DMS114 treated with DMSO at 0.1 percent for 48 hours (cell line): ENCODE results near the gene SRXN1.
"Not testable (repeated sequence)": the region's sequence is repeated elsewhere in the genome, so short reads cannot be mapped to it uniquely, and the experiment has no call there.

ENCODE experiments used
- DNase-seq: peaks from one replicate; lab custom pipeline; 2025; ENCODE audit not compliant: unreplicated experiment; lab: John Stamatoyannopoulos, UW

The SRXN1 gene

DNA sequence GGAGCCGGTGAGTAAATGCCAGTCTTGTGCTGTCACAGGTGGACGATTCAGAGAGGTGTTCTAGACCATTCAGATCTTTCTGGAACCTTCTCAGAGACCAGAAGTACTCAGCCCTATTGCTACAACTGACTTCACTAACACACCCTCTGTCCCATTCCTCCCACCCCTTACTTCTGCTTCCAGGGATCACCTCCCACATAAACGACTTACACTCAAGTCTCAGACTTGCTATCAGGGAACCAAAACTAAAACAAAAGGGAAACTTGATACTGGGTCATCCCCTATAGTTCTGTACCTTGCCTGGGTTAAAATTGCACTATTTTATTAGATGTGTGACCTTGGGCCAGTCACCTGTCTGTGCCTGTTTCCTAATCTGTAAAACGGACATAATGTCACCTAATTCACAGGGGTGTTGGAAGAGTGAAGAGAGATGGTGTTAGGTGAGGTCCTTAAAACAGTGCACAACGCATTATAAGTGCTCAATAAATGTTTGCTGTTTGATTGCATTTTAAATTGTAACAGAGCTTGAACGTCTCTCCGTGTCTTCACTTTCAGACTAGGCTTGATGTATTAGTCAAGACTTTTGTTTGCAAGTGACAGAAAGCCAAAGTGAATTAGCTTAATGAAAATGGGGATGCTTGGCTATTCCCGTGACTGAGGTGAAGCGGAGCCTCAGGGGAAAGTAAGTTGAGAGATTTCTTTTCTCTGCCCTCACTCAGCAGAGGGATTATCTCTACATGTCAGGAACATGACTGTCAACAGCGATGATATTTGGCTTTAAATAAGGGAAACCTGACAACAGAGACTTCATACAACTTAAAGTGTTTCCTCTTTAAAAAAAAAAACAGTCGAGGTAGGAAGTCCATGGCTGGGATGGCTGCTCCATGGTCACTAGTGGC, 3.0 kb upstream of the SRXN1 start:
- DNase-seq = no peak

DNA sequence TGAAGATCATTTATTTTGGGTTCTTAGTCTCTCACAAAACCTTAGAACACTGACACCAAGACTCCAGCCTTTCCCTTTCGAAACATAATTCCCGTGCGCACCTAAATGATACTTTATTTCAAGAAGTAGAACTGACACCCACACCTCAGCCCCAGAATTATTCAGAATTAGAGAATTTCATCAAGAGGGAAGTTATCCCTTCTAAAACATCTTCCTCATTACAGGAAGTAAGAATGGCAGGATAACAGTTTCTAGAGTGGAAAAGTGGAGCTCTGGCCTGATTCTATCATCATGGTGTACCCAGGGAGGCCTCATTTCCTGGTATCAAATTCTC, 1.4 kb upstream of the SRXN1 start:
- no peak for DNase-seq

DNA sequence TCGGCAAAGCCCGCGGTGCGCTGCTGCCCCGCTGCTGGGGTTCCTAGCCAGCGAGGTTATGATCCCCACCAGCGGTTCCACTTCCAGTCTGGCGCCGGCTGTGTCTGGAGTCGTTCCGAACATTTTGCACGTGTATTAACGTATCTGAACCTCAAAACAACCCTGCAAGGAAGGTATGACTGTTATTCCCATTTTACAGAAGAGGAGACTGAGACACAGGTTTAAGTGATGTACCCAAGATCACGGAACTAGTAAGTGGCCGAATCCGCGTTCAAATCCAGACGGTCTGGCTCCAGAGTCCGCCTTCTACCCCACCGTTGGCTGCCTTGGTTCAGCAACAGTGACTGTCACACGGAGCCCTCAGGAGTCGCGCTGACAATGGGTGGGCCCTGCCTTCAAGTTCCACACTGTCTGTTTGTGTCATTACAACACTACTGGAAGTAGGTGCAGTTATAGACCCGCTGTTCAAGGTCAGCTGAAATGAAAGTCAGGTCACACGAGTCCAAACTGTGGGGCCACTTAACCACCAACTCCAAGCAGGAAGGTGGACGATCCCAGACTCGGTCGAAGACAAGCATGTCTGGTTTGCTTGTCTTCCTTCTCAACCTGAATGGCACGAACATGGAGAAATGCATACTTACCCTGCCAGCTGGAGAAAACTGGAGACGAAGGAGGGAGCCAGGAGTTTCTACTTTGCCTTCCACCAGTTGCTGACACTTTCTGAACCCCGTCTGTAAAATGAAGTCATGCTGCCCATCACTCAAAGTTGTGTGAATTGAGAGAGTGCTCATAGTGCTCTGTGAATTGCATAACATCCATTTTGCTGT, 803 bp upstream of the SRXN1 start:
- DNase-seq = no peak

DNA sequence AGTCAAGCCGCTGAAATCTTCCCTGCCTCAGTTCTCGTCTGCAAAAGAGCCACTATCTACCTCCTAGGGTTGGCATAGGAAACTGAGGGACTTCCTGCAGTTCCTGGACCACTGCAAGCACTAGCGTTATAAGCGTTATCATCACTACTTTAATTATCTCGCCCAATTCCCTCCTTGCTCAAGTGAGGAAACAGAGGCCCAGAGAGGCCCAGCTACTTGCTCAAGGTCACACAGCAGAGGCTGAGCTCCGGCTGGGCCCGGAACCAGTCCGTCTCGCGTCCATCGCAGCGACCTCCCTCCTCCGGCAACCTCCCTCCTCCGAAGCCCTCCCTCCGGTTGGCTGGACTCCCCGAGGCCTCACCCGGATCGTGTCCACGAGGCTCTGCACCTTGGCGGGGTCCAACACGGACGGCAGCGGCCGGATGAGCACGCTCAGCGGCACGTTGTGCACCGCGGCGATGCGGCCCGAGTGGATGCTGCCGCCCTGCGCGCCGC, 338 bp downstream of the SRXN1 start:
- no peak for DNase-seq

DNA sequence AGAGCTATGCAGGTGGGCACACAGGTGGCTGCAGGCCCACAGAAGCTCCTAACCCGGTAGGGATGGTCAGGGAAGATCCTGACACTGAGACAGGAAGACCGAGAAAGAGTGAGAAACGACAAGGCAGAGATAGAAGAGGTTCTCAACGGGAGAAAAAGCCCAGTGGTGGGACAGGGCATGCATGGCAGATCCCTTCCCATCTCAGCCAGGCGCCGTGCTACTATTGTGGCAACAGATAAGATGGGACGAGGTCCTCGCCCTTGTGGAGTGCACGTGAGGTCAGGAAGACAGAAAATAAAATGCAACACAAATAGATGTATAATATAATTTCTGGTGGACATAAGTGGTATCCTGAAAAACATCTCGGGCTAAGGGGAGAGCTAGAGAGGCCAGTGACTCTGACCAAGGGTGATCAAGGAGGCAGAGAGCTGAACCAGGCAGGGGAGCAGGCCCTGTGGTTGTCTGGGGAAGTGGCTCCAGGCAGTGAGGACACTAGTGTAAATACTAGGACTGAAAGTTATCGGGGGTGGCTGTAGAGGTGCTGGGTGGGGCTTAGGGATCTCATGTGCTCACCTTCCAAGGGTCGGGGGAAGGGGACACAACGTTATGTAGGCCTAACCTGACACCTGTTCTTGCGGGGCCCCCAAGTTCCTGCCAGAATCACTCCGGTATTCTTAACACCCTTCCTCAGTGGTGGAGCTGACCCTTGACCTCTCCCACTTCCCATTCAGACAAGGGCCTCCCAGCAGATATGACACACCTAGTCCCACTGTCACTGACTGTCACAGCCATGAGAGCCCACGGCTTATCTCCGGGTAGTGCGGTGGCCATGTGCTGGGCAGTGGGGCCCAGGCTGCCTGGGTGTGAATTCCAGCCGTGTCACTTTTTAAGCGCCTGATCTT, 1.0 kb downstream of the SRXN1 start:
- DNase-seq = no peak

DNA sequence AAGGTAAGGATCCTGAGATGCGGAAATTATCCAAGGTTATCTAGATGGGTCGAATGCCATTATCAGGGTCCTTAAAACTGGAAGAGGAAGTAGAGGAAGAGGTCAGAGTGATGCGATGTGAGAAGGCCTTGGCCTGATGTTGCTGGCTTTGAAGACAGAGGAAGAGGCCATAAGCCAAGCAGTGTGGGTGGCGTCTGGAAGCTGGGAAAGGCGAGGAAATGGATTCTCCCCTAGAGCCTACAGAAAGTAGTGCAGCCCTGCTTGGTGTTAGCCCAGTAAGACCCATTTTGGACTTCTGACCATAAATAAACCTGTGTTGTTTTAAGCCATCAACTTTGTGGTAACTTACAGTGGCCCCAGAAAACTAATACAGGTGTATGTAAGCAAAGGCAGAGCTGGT, 2.0 kb downstream of the SRXN1 start:
- no peak for DNase-seq

DNA sequence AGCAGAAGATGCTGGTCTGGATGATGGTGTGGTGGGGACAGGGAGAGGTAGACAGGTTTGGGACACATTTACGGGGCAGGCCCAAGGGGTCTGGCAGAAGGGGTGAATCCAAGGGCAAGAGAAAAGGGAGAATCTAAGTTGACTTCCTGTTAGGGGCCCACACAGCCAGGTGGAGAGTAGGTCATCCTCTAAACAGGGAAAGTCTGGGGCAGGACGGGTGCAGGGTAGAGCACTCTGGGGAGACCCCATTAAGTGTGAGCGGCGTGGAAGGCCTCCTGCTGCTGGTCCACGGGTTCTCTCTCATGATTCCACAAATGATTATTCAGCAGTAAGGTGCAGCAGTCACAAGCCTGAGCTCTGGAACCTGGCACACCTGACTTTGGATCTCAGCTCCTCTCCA, 2.7 kb downstream of the SRXN1 start:
- DNase-seq = no peak

DNA sequence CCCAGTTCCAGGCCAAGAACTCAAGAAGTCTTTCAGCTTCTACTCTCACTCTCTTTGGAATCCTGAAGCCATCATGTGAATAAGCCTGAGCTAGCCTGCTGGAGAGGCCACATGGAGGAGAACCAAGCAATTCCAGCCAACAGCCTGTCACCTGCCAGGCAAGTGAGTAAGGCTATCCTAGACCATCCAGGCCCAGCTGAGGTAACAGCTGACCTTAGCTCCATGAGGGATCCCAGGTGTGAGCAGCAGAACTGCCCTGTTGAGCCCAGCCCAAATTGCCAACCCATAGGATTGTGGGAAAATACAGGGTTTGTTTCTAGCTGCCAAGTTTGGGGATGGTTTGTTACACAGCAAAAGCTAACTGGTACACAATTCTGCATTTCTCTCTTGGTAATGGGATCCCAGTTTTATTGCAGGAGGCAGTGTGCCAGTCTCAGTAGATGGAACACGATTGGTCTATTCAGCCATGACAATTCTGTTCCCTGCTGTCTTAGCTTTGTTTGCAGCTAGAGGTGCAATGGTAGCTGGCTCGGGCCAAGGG, 5.5 kb downstream of the SRXN1 start:
- no peak for DNase-seq

DNA sequence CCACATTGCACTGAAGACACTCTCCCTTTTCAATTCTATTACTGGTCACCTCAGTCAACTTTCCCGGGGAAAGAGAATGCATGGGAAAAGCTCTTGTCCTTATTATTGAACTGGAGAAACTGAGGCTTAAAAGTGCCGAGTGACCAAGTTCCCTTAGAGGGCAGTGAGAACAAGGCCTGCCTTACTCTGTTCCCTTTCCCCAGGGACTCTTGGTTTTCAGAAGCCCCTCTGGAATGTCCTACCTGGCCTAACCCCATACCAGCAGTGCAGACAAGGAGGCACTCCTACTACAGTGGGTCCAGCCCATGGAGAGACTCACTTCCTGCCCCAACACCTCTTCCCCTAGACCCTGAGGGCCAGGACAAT, 6.1 kb downstream of the SRXN1 start:
- DNase-seq = no peak

DNA sequence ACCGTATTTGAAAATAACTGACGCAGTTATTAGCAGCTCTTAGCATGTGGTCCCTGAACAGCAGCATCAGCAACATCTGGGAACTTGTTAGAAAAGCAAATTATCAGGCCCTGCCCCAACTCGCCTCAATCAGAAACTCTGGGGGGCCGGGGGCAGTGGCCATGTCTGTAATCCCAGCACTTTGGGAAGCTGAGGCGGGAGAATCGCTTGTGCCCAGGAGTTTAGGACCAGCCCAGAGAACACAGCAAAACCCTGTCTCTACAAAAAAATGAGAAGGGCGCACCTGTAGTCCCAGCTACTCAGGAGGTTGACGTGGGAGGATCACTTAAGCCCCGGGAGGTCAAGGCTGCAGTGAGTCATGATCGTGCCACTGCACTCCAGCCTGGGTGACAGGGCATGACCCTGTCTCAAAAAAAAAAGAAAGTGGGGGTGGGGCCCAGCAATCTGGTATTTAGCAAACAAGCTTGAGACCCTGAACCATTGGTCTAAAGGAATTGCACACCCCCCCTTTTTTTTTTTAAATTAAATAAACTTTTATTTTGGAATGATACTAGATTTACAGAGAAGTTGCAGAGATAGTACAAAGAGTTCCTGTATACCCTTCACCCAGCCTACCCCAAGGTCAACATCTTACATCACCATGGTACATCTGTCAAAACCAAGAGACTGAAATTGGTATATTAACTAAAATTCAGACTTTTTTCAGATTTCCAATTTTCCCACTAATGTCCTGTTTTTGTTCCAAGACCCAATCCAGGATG, 6.7 kb downstream of the SRXN1 start:
- no peak for DNase-seq

DNA sequence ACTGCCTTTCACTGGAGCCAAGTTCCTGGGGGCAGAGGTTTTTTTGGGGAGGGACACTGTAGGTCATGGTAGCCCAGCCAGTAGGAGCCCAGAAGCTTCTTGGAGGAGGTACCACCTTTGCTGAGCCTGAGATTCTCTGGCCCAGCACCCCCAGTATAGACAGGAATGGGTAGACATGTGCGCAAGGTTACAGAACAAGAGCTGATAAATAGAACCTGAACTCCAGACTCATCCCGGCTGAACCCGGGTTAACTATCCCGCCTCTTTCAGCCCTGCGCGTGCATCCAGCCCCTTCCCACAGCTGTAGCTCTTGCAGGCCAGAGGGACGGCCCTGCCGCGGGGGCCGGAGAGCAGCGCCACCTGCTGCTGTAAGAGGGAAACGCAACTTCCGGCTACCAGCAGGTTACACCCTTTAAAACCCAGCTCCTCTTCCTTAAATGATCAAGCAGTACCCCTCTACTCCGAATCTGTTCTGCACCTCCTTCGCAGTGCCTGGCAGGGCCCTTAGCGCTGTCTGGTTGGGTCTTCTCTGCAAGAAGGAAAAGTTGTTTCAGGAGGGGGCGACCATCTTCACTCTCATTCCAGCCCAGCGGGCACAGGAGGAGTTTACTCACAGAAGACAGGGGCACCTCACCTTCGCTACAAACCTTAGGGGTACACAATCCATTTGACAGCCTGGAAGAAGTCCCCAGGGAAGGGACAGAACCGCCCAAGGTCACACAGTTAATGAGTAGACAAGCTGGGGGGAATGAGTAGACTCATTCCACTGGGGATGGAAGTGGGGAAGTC, 7.5 kb downstream of the SRXN1 start:
- peak; percentile 65 for DNase-seq

DNA sequence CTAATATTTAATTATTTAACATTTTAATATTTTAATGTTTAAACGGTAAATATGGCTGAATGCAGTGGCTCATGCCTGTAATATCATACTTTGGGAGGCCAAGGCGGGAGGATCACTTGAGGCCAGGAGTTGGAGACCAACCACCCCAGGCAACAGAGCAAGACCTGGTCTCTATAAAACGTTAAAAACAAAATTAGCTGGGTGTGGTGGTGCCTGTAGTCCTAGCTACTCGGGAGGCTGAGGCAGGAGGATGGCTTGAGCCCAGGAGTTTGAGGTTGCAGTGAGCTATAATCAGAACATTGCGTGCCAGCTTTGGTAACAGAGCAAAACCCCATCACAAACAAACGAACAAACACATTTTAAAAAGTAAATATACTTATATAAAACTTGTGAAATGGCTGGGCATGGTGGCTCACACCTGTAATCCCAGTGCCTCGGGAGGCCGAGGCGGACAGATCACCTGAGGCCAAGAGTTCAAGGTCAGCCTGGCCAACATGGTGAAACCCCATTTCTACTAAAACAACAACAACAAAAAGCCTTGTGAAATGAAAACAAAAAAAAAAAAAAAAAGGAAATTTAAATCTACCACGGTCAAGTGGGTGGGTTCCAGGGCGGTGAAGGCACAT, 8.2 kb downstream of the SRXN1 start:
- no peak for DNase-seq

DNA sequence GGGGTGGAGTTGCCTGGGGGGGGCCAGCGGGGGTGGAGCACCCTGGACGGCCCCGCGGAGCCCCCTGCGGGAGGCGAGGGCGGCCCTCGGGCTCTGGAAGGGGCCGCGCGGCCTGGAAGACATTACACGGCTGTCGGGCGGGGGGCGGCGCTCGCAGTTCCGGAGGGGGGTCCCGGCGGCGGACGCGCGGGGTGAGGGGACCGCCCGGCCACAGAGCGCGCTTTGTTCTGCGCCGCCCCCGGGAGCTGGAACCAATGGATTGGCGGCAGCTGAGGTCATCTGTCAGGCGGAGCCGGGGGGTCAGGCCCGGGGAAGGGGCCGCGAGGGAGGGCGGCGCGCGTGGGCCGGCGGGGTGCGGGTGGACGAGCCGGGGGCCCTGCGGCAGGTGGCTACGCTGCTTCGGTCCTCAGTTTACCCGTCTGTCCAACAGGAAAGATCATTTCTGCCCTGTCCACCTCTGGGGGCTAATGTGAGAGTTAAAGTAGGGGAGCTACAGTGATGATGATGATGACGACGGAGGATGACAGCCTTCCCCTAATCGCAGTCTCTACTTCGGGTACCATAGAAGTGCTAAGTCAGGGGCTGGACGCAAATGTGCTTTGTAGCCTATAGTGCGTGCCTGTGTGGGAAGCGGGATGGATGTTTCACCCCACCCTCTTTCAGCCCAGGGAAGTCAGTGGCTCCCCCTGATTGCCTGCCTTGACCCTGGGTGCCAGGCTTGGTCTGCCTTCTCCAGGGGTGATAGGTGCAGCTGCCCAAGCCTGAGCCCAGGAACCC, 10.4 kb downstream of the SRXN1 start:
- DNase-seq = no peak

DNA sequence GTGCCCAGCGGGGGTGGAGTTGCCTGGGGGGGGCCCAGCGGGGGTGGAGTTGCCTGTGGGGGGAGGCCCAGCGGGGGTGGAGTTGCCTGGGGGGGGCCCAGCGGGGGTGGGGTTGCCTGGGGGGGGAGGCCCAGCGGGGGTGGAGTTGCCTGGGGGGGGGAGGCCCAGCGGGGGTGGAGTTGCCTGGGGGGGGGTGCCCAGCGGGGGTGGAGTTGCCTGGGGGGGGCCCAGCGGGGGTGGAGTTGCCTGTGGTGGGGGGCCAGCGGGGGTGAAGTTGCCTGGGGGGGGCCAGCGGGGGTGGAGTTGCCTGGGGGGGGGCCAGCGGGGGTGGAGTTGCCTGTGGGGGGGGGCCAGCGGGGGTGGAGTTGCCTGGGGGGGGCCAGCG, 11.0 kb downstream of the SRXN1 start:
- not testable (repeated sequence) for DNase-seq

DNA sequence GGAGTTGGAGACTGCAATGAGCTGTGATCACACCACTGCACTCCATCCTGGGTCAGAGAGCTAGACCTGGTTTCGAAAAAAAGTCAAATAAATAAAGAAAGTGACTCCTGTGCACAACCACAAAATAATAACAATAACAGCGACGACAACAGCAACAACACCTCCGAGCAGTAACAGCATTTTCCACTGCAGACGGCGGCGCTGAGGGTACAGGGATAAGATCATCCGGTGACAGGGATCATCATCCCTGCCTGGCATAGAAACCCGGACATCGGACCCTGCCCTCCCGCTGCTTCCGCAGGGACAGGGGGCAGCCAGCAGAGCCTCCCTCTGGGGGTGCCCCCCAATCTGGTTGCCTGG, 11.5 kb downstream of the SRXN1 start:
- DNase-seq = no peak

DNA sequence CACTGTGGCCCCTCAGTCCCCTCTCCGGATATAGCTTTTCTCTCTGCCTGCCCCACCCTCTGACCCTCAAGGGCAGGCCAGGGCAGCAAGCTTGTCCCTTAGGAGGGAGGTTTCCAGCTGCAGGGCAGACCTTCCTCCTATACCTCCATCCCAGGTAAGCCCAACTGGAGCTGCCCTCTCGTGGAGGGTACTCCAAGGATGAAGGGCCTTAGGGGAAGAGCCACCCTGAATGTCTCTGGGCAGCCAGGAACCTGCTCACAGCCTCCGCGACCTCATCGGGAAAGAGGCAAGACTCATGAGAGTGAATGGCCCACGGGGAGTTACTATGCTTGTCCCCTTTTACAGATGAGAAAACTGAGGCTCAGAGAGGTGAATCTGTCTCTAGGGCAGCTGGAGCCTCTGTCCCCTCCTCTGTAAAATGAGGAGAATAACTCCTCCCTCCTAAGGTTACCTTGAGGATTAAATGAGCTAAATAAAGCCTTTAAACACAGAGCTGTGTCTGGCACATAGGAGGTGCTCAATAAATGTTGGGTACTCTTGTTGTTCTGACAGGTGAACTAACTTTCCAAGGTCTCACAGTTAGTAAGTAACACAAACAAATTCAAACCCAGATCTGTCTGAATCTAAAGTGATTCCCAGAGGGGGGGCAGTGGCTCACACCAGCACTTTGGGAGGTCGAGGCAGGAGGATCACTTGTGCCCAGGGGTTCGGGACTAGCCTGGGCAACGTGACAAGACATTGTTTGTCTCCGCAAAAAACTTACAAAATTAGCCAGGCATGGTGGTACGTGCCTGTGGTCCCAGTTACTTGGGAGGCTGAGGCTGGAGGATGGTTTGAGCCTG, 12.1 kb downstream of the SRXN1 start:
- no peak for DNase-seq

DNA sequence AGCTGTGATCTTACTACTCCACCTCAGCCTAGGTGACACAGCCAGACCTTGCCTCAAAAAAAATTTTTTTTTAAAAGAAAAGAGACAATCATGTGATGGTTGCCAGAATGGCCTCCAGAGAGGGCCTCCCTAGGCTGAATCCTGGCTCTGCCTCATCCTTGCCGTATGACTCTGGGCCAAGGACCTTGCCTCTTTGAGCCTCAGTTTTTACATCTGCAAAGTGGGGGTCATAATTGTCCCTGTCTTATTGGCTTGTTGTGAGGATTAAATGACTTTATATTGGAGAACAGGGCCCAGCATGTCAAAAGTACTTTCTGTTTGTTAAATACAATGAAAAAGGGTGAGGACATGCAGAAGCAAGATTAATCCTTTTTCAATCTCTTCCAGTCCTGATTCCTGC, 14.4 kb downstream of the SRXN1 start:
- no peak for DNase-seq
